Measurements from ENCODE around the gene FHDC1.

The FHDC1 gene

DNA sequence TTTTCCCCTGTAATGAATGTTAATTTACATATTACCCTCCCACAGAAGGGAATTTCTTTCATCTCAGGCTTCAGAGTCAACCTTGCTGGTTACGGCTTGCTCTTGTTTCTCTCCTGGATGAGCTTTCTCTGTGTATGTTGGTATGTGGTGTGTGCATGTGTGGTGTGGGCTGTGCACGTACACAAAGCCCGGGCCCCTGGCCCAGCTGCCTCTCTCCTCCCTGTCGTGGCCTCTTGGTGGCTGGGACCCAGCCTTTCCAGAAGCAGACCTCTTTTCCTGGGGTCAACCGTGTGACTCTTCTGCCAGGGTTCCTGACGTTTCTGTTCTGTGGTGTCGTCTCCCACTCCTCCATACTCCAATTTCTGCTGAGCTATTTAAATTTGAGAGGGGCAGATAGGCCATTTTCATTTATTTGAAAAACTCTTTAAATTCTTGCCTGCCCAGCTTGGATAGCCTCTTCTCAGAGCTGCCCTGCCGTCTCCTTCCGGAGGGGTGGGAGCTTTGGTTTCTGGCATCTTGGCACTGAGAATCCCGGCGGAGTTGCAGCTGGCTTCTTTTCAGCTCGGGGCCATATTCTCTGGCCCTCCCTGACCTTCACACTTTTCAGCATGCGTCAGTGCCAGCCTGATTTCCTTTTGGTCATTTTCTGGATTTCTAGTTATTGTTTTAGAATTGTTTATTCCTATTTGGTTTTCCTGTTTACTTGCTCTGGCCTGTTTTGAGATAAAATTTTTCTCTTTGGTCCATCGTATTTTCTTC is 25.1 kb downstream of the FHDC1 start:
- no peak for DNase-seq

DNA sequence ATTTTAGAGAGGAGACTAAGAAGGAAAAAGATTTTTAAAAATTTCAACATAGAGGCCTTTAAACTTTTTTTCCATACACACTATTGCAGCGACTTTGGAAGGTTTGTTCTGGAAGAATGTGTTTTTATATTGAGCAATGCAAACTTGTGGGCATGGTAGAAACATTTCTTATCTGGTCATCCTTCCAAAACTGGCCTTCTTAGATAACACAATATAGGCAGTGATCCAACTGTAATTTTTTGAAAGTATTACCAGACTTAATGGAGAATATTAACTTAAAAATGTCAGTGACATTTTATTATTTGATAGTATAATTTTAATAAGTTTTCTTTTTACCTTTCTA is 25.6 kb downstream of the FHDC1 start:
- DNase-seq: no peak

DNA sequence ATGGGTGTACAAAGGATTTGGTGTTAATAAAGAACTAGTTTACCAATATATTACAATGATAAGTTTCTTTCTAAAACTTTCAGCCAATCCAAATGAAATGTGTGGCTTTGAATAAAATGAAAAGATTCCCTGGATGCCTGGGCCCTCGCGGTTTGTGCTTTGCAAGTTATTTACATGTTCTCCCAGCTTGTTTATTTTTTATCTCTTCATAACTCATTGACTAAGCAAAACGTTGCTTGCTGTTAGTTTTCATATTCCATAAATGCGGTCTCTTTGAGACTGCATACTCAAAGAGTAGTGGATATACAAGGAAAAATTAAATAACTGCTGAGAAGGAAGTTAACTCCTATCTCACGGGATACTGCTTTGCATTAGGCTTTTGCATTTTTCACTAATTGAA is 26.0 kb downstream of the FHDC1 start:
- DNase-seq: no peak

DNA sequence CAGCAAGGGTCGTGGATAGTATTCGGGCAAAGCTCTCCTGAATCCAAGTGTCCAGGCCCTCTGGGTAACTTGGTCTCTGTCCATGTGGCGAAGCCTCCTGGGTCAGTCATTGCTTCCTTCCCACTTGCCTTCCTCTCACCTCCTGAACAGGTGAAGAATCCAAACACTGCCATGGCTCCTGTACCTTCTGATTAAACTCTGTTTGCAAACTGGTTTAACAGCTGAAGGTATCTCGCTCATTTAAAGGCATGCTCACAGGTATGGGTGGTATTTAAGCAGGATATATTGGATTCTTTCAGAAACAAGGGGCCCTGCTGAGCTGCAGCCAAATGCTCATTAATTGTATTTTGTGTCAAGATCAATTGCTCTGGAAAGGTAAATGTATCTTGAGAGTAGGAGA is 28.2 kb downstream of the FHDC1 start:
- no peak for DNase-seq

DNA sequence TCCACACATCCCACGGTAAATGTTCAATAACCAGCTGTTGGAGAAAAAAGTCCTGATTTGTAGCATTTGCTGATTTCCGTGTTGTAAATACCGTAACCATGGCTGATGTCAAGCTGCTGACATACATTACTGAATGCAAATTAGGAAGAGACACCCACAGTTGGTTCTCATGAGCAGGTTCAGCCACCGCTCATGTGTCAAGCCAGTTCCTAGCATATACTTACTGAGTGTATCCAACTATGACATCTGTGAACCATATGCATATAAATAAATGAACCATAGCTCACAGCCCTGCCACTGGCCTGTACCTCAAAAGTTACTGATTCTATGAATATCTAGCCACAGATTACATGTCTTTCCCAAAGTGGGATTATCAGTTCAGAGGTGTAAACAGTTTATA is 29.5 kb downstream of the FHDC1 start:
- DNase-seq: no peak

DNA sequence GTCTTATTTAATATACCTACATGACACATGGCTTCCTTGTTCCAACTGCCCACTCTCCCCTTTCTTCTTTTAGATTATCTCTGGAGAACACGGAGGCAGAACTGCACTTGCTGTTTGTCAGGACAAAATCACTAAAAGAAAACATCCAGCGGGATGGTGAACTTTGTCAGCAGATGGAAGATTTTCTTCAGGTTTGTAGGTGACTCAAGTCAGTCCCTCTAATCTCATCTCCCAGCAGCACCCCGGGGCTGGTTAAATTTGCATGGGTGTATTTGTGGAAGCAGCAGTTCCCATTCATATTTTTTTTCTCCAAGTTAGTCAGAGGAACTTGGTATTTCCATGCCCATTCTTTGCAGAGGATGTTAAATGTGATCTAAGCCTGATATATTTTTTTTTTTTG is 31.8 kb downstream of the FHDC1 start:
- DNase-seq: no peak

DNA sequence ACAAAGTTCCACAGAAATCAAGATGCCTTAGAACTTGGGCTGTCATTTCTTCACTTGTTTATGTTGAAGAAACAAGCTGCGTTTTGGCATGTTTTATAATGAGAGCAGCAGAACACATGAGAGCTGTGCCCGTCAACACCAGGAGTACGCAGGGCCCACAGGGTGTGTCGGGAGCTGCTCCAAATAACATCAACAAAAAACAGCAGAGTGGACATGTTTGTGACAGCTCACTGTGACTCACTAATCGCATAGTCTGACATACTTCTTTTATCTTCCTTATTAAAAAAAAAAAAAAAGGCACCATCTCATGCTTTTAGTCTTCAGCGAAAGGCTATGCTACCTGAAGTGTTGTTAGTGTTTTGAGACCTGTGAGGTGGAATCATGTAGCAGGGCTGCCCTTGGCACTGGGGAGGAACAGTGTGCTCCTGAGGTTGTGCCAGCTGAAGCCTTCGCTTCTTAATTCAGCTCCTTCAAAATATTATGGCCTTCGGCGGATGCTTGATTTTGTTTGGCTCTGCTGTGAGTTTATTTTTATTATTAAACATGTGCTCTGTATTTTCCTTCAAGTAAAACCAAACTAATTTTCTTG is 32.8 kb downstream of the FHDC1 start:
- DNase-seq: no peak

DNA sequence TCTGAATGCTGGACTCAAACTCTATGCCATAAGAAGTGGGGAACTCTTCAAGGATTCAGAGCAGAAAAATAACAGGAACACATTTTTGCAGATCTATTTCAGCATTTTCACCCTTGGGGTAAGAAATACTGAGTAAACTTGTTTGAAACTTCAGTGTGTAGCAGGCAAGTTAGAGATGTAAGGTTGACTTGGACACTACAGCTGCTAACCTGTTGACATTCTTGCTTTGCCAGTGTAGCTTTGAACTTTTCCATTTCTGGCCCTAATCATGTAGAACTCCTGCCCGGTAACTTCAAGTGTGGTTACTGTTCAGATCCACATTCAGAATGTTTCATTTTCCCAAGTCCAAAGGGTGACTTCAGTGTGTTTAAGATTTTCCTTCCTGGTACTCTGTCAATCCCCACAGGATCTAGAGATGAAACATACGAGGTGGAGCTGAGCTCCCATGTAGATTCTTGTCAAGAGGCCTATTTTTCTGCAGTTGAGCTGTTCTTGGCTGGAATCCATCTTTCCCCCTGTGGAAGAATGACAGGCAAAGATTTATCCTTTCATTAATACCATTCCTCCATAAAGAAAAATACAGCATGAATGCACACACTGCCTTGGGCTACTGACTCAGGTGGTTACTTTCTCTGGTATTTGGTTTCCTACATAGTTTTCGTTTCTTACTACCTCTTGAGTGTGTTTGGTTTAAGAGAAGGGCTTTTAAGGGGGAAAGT is 34.1 kb downstream of the FHDC1 start:
- no peak for DNase-seq

DNA sequence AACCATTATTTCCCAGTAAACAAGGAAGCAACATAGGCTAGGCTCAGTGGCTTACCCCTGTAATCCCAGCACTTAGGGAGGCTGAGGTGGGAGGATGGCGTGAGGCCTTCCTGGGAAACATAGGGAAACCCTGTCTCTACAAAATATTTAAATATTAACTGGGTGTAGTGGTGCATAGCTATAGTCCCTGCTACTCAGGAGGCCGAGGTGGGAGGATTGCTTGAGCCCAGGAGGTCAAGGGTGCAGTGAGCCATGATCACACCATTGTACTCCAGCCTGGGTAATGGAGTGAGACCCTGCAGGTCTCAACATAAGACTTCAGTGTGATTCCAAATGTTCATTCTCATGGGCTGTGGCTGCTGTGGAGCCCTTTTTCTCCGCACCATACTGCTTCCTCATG is 34.9 kb downstream of the FHDC1 start:
- DNase-seq: no peak

DNA sequence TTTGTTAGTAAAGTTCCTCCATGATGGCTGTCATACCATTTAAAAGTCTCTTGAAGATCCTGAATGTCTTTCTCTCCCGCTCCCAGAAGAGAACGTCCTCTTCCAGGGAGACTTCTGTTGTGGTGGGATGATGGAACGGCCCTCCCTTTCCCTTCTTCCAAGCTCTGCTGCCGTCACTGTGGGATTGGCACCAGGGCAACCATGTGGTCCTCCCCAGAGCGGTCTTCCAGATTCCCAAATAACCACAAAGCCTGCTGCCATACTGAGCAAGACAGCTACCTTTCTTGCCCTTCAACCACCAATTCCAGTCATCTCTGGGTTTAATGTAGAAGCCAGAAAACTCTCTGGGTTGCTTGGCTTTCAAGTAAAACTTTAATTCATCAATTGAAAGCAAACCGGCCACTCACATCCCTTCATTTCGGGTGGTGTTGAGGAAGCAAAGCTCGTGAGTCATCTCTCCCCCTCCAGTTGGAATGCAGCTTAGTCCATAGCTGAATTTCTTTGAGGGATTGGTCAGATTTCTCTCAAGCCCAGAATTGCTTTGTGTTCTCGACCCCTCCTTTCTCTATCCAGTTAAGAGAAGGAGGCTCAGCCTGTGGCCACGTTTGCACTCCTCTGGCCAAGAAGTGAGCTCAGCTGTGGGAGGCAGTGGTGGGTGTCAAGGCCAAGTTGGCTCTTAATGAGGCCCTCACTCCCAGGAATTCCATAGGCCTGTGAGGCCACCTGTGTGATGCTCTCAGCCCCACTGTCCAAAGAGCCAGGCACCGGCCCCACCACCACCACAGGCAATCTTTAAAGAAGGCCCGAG is 36.9 kb downstream of the FHDC1 start:
- DNase-seq: no peak

DNA sequence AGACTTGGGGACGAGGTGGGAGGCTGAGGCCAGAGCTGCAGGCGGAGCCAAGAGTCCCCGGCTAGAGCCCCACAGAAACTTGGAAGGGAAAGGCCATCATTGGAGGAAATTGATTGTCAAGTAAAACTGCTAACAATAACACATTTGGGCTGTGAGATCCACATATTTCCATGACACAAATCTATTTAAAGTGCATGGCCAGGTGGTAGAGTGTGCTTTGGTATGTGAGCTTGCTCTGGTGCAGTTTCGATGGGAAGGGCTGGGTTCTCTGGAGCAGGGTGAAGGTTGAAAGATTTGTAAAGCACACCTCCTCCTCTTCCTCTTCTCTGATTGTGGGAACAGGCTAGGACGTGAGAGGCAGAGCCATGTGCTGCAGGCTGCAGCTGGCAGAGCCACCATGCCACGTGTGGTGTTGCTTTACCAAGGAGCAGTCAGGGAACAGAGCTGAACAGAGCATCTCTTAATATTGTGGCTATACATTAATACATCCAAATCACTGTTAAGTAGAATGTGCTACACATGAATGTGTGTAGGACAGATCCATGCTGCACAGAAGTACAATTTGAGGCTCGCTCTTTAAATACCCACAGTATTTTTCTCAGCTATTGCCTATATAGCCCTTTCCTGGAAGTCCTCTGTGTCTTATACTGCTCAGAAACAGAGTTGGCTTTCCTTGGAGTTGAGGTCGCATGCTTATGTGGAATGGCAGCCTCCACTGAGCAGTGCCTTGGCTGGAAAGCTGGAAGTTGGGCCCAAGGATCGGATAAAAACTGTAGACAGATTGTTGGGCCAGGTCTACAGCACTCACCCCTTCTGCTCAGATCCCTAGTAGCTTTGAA is 37.7 kb downstream of the FHDC1 start:
- no peak for DNase-seq

DNA sequence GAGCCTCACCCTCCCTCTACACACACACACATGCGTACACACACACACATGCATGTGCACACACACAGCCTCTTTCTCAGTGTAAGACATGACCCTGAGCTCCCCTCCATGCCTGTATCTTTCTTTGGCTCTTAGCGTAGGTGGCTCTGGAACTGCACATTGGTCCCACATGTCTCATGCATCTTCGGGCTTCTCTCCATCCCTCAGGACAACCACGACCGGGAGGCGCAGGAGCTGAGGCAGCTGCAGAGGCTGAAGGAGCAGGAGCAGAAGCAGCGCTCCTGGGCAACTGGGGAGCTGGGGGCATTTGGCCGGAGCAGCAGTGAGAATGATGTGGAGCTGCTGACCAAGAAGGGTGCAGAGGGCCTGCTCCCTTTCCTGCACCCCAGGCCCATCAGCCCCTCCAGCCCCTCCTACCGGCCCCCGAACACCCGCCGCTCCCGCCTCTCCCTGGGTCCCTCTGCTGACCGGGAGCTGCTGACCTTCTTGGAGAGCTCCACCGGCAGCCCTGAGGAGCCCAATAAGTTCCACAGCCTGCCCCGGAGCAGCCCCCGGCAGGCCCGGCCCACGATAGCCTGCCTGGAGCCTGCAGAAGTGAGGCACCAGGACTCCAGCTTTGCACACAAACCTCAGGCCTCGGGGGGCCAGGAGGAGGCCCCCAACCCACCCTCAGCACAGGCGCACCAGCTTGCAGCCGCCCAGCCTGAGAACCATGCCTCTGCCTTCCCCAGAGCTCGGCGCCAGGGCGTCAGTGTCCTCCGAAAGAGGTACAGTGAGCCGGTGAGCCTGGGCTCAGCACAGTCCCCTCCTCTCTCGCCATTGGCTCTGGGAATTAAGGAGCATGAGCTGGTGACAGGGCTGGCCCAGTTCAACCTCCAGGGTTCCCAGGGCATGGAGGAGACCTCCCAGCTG is 38.6 kb downstream of the FHDC1 start:
- no peak for DNase-seq

DNA sequence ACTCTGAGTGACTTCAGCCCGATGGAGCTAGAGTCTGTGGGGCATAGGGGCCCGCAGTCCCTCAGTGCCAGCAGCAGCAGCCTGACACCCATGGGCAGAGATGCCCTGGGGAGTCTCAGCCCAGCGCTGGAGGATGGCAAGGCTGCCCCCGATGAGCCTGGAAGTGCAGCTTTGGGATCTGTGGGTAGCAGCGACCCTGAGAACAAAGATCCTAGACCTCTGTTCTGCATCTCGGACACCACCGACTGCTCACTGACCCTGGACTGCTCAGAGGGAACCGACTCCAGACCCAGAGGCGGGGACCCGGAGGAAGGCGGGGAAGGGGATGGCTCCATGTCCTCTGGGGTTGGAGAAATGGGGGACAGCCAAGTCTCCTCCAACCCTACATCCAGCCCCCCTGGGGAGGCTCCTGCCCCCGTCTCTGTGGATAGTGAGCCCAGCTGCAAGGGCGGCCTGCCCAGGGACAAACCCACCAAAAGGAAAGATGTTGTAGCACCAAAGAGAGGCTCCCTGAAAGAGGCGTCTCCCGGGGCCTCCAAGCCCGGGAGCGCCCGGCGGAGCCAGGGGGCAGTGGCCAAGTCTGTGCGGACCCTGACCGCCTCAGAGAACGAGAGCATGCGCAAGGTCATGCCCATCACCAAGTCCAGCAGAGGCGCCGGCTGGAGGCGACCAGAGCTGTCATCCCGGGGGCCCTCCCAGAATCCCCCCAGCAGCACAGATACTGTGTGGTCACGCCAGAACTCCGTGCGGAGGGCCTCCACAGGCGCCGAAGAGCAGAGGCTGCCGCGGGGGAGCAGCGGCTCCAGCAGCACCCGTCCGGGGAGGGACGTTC is 39.5 kb downstream of the FHDC1 start:
- DNase-seq: no peak

DNA sequence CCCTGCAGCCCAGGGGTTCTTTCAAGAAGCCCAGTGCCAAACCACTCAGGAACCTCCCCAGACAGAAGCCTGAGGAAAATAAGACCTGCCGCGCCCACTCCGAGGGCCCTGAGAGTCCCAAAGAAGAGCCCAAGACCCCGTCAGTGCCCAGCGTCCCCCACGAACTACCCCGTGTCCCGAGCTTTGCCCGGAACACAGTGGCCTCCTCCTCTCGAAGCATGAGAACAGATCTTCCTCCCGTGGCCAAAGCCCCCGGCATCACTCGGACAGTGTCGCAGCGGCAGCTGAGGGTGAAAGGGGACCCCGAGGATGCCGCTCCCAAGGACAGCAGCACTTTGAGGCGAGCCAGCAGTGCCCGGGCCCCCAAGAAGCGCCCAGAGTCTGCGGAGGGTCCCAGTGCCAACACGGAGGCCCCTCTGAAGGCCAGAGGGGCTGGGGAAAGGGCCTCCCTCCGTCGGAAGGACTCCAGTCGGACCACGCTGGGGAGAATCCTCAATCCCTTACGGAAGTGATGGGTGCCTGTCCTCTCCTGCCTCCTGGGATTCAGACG is 40.2 kb downstream of the FHDC1 start:
- no peak for DNase-seq

DNA sequence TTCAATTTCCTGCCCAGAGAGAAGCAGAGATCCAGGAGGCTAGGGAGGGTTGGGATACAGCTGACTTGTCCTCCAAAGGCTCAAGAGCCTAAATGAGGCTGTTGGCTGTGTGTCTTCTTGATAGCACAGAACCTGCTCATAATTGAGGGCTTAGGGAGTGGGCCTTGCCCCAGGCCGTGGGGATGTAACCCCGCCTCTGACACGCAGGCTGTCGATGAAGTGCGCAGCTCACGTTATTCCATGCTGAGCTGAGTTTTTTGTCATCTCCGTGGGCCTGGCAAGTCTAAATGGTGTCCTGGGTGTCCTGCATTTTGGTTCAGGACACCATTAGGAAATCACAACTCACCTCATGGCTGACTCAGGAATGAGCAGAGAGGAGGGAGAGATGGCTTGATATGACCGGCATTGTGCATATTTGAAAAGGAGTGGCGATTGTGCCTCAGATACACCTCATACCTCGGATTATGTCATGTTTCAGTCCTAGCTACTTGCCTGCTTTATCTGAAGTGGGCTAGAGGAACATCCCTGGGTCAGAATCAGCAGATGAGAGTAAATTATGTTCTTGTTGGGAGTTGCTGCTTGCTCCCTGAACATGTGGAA is 43.7 kb downstream of the FHDC1 start:
- no peak for DNase-seq

DNA sequence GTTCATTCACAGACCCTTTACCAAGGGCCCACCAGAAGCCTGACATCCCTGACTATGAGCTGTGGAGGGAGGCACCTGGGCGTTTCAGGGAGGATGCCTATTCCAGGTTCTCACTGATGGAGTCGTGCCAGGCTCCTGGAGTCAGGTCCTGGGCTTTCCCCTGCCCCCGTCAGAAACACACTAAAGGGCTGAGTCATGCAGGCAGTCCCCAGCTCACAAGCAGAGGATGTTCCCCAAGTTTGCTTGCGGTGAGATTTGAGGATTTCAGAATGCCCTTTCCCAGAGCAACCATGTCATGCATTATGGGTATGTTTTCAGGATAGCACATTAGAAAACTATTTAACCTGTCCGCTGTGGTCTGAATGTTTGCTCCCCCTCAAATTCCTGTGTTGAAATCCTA is 45.2 kb downstream of the FHDC1 start:
- DNase-seq: no peak

DNA sequence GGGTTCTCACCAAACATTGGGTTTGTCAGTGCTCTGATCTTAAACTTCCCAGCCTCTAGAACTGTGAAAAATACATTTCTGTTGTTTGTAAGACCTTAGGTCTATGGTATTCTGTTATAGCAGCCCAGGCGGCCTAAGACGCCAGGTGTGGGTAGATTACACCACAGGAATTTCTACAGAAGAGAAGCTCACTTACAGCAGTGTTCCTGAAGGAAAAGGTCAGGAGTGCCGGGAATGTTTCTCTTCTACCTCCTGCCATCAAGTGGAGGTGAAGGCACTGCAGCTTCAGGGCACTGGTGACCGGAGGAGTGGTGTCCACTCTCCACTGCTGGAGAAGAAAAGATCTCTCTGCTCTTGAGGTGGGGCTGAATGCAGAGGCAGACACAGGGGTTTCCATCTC is 45.7 kb downstream of the FHDC1 start:
- no peak for DNase-seq

DNA sequence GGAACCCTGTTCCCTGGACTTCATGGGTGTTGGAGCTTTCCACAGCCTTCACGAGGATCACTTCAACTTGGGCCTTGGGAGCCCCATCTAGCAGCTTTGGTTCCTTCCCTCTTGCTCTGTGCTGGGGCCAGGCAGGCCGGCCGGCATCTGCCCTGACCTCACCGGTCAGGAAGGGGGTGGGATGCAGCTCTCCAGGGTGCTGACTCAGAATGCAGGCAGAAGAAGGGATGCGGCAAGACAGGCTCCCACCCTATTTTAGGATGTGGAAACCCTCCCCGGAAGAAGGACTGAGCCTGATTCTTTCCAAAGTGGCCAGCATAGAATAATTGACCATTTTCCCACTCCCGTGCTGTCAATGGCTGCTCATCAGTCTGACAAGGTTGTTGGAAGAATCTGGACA is 47.1 kb downstream of the FHDC1 start:
- DNase-seq: no peak

DNA sequence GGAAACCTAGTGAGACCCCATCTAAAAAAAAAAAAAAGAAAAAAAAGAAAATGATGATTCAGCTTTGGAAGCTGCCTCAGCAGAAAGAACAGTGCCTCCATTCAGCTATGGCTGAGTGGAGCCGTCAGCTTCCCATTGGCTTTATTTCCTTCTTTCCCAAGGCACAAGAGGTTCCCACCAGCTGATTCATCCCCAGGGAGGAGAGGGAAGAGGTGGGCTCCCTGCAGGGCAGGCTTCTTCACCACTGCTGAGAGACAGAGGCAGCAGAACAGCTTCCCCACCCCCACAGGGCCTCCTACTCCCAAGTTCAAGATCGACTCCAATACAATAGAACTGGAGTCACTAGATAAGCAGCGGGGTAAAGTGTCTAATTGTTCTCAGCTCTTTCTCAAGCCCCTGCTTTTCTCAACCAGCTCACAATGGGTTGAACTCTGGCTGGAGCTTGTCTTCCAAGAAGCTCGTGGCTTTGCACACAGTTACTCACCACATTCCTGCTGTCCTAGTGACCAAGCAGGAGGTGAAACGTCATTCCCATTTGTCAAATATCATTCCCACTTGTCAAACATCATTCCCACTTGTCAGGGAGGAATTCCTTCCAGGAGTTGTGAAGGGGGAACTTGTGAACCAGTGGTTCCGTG is 47.8 kb downstream of the FHDC1 start:
- DNase-seq: no peak
